ENCODE measurements around the gene PIK3C2G.

PIK3C2G gene

DNA sequence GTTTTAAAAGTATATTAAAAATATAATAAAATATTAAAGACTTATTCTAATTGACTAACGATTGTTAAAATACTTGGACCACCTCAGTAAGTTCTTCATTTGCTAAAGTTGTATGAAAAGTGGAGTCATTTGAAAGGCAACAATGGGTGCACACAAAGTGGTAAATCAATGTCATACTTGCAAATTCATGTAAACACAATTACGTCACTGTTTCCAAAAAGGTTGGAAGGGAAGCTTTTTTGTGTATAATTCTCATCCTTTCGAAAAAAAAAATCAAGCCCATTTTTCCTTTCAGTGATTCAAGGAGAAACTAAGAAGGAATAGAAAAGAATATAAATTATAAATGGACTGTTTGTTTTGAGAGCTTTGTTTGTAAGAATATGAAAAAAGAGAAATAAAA is 166.2 kb downstream of the PIK3C2G start:
- no peak for DNase-seq

DNA sequence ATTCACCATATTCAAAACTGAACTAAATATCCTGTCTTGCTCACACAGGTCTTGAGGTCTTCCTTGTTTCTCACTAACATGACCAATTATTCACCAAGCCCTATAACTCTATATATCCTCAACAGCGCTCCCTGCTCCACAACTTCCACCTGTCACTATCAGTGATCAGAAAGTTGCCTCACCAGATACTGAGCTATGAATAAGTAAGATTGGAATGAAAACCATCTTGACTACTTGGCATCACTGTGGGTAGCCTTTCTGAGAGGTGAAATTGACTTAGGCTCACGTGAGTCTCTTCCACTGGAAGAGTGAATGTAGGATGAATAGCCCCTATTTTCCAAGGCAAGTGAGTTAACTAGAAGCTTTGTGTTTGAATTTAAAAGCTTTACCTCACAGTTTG is 167.1 kb downstream of the PIK3C2G start:
- DNase-seq, result no peak

GRCh38 chr12:18429366-18429765 is 168.0 kb downstream of the PIK3C2G start:
- DNase-seq, result no peak

DNA sequence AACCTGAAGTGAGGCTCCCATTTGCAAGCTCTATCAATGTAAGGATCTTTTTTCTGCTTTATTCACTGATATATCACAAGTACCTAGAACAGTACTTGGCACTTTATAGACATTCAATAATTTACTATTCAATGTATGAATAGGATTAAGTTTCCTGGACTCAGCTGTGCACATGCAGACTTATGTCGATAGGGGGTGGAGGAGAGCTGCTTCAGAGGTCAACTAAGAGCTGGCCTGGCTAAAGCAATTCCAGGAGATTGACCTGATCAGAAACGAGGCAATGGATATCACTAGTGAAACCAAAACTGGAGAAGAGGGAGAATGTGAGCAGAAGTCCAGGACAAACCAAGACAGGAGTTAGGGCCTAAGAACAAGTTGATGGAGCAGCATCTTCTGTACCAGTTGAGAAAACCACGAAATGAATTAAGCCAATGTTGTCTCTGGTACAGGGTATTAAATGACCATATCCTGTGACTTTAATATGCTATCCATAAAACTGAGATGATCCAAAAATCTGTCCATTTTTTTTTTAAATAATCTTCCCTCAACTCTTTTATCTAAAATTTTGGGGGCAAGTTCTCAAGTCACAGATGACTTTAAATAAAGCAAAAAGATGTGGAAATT is 169.2 kb downstream of the PIK3C2G start:
- DNase-seq, result peak; percentile 88

DNA sequence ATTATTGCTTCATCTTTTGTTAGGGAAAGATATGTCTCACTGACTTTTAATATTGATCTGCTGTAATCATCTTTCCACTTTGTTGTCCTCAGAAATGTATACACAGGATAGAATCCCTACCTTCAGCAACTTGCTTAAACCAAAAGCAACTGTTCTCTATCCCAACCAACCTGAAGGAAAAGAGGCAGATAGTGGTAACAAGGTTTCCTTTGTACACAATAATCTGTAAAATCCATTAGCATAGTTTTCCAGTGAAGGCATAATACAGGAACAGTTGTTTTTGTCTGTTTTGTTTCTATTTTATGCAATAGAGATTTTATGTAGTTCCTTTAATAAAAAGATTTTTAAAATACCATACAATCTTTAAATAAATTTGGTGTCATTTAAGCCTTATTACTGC is 170.5 kb downstream of the PIK3C2G start:
- no peak for DNase-seq

DNA sequence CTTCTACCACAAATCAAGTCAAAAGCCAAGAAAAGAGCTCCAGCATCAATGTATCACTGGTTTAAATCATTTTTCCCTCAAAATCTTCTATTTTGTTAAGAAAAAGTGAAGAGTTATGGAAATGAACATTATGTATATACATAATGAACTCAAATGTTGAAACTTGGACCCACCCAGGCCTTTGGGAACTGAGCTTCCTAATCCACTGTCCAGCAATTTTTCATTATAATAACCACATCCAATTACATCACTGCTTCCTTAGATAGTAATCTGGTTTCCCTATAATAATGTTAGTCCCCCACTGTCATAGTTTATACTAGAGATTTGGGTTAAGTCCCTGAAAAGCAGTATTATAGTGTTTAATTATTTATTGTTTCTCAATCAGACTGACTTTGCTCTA is 170.9 kb downstream of the PIK3C2G start:
- no peak for DNase-seq

GRCh38 chr12:18436170-18436569 is 174.9 kb downstream of the PIK3C2G start:
- DNase-seq, result no peak

DNA sequence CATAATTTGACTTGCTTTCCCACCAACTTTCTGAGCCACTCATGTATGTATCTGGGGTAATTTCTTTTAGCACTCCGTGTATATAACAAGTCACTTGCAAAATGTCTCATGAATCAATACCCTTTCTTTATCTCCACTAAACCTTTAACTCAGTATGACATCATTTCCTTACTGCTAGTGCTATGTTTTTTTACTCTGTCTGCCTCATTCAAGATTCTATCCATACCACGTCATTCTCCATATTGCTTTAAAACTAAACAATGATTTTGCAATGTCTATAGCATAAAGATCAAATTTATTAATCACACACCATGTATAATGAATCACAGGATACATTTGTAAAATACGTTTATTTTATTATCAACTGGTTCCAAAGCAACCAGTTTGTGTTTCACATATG is 178.2 kb downstream of the PIK3C2G start:
- no peak for DNase-seq

GRCh38 chr12:18443768-18444437 is 182.6 kb downstream of the PIK3C2G start:
- DNase-seq, result peak; percentile 38

GRCh38 chr12:18446061-18446644 is 184.8 kb downstream of the PIK3C2G start:
- DNase-seq, result peak; percentile 68

DNA sequence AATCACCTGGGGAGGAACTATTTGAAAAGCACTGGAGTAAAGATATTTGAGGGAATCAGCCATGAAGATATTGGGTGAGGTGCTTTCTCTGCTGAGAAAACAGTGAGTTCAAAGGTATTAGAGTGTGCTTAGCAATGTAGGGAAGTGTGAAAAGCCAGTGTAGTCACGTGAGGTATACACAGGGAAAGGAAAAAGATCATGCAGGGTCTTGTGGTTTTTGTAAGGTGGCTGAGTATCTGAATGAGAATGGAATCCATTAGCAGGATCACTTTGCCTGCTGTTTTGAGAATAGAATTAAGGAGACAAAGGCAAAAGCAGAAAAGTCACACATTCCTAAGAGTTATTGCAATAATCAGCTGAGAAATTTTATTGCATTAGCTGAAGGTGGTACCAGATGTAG is 193.0 kb downstream of the PIK3C2G start:
- no peak for DNase-seq

DNA sequence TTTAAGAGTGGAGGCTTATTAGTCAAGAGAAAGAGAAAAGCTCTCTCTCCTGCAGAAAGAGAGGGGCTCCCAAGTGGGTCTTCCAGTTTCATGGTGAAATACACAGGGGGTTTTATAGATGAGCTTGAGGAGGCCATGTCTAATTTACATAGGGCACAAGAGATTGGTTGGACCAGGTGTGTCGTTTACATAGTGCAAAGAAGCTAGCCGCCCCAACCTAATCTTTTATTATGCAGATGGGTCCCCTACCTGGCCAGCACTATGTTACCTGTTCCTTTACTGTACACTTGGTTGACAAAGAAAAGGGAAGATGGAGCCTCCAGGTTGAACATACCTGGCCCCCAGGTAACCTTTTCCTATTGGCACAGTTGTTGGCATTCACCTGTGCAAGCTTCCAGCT is 195.0 kb downstream of the PIK3C2G start:
- peak; percentile 84 for DNase-seq

GRCh38 chr12:18457362-18457761 is 196.0 kb downstream of the PIK3C2G start:
- no peak for DNase-seq

DNA sequence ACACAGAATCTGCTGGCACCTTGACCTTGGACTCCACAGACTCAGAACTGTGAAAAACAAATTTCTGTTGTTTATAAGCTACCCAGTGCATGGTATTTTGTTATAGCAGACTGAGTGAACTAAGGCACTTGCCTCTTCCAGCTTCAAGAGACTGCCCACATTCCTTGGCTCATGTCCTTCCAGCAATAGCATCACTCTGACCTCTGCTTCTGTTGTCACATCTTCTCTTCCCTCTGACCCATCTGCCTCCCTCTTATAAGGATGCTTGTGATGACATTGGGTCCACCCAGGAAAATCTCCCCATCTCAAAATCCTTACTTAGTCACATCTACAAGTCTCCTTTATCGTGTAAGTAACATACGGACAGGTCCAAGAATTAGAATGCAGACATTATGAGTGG is 200.4 kb downstream of the PIK3C2G start:
- no peak for DNase-seq

- DNase-seq, result no peak
These were observed 201.1 kb downstream of the PIK3C2G start for GRCh38 chr12:18462442-18462841.

DNA sequence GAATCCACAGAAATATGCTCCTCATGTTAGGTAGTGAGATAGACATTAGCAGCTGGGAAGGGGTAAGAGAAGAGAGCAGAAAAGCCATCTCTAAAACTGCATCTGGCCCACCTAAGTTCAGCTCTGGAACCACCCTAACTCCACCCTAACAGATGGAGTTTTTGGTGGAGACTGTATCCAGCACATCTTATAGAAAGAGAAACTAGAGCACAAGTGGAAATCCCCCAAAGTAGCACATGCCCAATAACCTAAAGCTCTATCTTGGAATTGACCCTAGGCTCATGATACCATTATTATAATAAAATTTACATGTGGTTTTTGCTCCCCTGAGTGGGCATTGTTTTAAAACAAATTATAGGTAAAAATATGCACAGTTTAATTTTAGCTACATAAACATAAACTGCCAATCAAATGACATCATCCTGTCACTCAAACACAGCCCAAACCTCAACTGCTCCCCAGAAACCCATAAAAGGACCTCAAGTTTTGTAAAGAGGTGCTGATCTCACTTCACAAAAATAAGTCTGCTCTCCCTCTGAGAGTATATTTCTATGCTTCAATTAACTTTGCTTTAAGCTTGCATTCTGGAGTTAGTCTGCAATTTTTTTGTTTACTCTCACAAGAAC is 206.4 kb downstream of the PIK3C2G start:
- no peak for DNase-seq

GRCh38 chr12:18468246-18469075 is 207.1 kb downstream of the PIK3C2G start:
- no peak for DNase-seq

- no peak for DNase-seq
These were observed 208.9 kb downstream of the PIK3C2G start for GRCh38 chr12:18470251-18470650.

DNA sequence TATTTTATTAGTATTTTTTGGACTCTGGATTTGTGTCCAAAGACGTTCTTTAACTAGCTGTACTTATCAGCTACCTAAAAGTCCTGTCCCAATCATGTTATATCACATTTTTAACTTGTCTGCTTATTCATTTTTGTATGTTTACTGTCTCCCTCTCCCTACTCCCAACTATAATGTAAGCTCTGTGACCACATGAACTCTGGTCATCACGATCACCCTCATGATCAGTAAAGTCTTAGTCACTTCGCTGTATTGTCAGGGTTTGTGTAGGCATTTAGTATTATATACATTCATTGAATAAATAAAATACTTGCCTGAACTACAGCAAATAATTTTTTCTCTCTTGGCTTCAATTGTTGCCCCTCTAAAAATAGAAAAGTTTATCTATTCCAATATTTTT is 211.0 kb downstream of the PIK3C2G start:
- no peak for DNase-seq

DNA sequence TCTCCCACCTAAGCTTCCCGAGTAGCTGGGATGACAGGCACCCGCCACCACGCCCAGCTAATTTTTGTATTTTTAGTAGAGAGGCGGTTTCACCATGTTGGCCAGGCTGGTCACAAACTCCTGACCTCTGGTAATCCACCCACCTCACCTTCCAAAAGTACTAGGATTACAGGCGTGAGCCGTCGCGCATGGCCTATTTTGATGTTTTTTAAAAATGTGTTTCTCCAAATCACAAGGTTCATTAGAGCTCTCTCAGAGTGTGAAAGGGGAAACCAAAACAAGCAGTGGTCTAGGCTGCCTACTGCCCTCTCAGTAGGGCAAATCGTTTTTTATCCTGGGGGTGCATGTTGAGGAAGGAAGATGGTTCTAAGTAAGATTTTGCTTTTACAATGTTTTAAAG is 211.5 kb downstream of the PIK3C2G start:
- DNase-seq, result no peak

DNA sequence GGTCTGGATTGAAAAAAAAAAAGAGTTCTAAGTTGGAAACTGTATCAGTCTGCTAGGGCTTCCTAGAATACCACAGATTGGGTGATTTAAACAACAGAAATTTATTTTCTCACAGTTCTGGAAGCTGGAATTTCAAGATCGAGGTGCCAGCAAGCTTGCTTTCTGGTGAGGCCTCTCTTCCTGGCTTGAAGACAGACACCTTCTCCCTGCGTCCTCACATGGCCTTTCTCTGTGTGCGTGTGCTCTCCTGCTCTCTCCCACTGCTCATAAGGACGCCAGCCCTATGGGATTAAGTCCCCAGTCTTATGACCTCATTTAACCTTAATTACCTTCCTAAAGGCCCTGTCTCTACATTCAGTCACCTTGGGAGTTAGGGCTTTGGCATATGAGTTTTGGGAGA is 215.5 kb downstream of the PIK3C2G start:
- peak; percentile 68 for DNase-seq

DNA sequence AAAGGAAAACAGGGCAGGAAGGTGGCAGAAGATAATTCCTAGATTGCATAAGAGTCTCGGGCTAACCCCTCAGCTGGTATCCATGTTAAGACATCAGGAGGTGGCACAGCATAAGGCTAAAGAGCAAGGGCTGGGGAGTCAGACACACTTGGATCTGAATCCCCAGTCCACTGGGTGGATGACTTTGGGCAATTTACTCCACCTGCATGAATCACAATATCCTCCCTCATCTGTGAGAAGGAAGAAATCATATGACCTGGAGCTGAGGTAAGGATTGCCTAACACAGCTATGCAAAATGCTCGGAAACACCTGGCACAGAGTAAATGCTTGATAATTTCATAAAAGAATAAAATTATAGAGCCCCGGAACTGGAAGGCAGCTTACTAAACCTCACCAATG is 217.9 kb downstream of the PIK3C2G start:
- peak; percentile 75 for DNase-seq

DNA sequence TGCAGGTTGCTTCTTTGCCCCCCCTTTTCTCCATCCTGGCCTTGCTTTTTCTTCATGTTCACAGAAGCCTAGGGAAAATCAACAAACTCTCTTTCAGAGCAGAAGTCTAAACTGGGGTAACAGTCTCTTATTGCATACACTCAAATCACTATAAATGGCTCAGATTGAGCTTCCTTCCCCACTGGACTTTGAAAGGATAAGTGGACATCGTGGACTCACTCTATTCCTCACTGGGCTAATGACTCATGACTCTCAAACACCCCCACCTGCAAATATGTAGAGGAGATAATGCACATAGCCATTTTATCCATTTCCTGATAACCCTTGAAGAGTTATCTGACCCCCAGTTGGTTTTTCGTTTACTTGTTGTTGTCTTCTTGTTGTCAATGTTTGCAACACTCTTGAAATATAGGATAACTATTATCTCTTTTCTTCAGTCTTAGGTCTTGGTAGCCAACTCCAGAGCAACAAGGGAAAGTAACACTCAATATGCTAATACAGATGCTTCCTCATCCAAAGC is 221.3 kb downstream of the PIK3C2G start:
- DNase-seq, result no peak
